H1 (cell line): ENCODE results near the gene SAP30. TPM values are rescaled to one million over a fixed set of nuclear protein-coding genes. Genes with fewer than 3 reads are reported as not detected.

Source experiments
- E2F6 ChIP-seq: IDR thresholded peaks from 2 replicates; pipeline ENCODE4 v1.6.1; 2012; ENCODE audit warnings: inconsistent platforms
- RFX5 ChIP-seq: IDR thresholded peaks from 2 replicates; pipeline ENCODE4 v1.6.1; 2011; ENCODE audit warnings: low read depth, low read length, improper control_type of control experiment, borderline replicate concordance
- SIN3A ChIP-seq, 2 experiments: IDR thresholded peaks in 1 of 2; conservative IDR thresholded peaks in 1 of 2; 2 replicates each; pipeline ENCODE4 v1.6.1; 2011 to 2012; ENCODE audit warnings: low read length in 2 of 2, improper control_type of control experiment in 1 of 2, low read depth in 1 of 2, mild to moderate bottlenecking in 1 of 2
- TEAD4 ChIP-seq: IDR thresholded peaks from 2 replicates; pipeline ENCODE4 v1.6.1; 2012; ENCODE audit warnings: low read depth, low read length, inconsistent platforms, mixed read lengths
- polyA plus RNA-seq, 7 experiments: library from polyadenylated mRNA; depleted of rRNA in 3 of 7; stranded (reverse) in 5 of 7; unstranded in 2 of 7; fragments of >200 nt in 5 of 7; fragments of 200-250 nt in 2 of 7; gene quantifications; 1 replicate in 5 of 7; 2 replicates in 1 of 7; 4 replicates in 1 of 7; pipeline versions ENCODE4 v1.2.1 to v1.2.3, GENCODE V29; 2011 to 2013; ENCODE audit warnings: missing spikeins in 2 of 7, mixed read lengths in 2 of 7
- total RNA-seq: library from RNA; stranded (reverse); fragmentation: NEBNext Ultra II Directional; extraction: Animal tissue kit (Norgen Biotek cat#: 25700); gene quantifications from 2 replicates; pipeline ENCODE4 v1.2.1, GENCODE V29; 2021
- TF ChIP-seq, protein P1 (sequence below): IDR thresholded peaks from 2 replicates; pipeline ENCODE4 v1.6.1; 2012; ENCODE audit warnings: low read length, inconsistent platforms

The SAP30 gene
- total and polyA plus RNA-seq, 2 of the 8 experiments (the other 6 are each of a cell fraction or from before 2014, with no cell fraction given), result 7.7 to 21.1 TPM

DNA sequence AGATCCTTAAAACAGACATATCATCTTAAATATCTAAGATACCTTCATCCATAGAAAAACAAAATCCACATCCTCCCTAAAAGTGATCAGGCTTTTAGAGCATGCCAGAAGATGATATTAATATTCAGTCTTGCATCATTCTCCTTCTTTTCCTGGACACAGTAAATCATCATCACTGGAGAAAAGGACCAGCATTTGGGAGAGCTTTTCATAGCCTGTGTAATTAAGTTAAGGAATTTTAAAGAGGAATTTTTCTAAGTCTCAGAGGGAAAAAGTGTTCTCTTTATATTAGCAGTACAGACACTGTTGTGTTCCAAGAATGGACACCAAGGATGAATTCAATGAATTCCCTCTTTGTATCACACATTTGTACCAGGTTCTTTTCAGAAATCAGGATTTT lies 27.5 kb downstream of the SAP30 start (continued):
- TF ChIP-seq, protein P1, sequence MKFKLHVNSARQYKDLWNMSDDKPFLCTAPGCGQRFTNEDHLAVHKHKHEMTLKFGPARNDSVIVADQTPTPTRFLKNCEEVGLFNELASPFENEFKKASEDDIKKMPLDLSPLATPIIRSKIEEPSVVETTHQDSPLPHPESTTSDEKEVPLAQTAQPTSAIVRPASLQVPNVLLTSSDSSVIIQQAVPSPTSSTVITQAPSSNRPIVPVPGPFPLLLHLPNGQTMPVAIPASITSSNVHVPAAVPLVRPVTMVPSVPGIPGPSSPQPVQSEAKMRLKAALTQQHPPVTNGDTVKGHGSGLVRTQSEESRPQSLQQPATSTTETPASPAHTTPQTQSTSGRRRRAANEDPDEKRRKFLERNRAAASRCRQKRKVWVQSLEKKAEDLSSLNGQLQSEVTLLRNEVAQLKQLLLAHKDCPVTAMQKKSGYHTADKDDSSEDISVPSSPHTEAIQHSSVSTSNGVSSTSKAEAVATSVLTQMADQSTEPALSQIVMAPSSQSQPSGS, result no peak
- TF ChIP-seq E2F6, result no peak
- no peak for TF ChIP-seq RFX5
- TF ChIP-seq TEAD4, result no peak
- no peak for TF ChIP-seq SIN3A (conservative IDR thresholded peaks at IDR 0.05 in 1 of 2, IDR thresholded peaks at IDR 0.05 in 1 of 2; ENCODE audit: low read depth in 1 of 2, low read length in 2 of 2)
